ENCODE data around the gene CHRM5. TPM values are rescaled to one million over a fixed set of nuclear protein-coding genes. Genes with fewer than 3 reads are reported as not detected.
A peak's percentile ranks its signal among the peaks of the same experiment; 100 is the strongest.

CHRM5 gene
- total and polyA plus RNA-seq, 8 donors: not detected

GRCh38 chr15:34039790-34040113 is 71.5 kb downstream of the CHRM5 start:
- Histone ChIP-seq H3K27me3 (no peaks in the 10 kb centered on the region), H3K27ac (no peak overlapping the region), H3K36me3 (no peaks in the 10 kb centered on the region), H3K4me3 (peak overlapping the region in 2 of 4 donors; percentile 70 to 88), H3K9me3 (no peaks in the 10 kb centered on the region), H3K4me1 (peaks cover 3 to 5% (median 4%) of the 10 kb centered on the region in 3 donors)
- WGBS, 2 donors: 86 to 90% methylated on average over 1 of the region's 1 CpG
- no peak for TF ChIP-seq CTCF (IDR thresholded peaks at IDR 0.05)
- intact Hi-C loops (cut with DNase I): no loop called here
- no peak for FAIRE-seq
- ATAC-seq: no peak
- no peak for DNase-seq

GRCh38 chr15:34043391-34043790 is 75.1 kb downstream of the CHRM5 start:
- Histone ChIP-seq H3K36me3 (no peaks in the 10 kb centered on the region), H3K27me3 (no peaks in the 10 kb centered on the region), H3K27ac (no peak overlapping the region), H3K9me3 (no peaks in the 10 kb centered on the region), H3K4me3 (no peak overlapping the region), H3K4me1 (no peaks in the 10 kb centered on the region)
- TF ChIP-seq CTCF (IDR thresholded peaks at IDR 0.05): no peak
- ATAC-seq: no peak
- WGBS, 2 donors: 59 to 74% methylated on average over 1 of the region's 1 CpG
- no peak for DNase-seq
- FAIRE-seq: no peak
- intact Hi-C loops (cut with DNase I): no loop called here

GRCh38 chr15:34043813-34044212 is 75.5 kb downstream of the CHRM5 start:
- H3K36me3 ChIP-seq: no peaks in the 10 kb centered on the region
- ATAC-seq (no peak), FAIRE-seq (no peak), DNase-seq (no peak)
- no peak overlapping the region for H3K27ac ChIP-seq
- 69 to 74% methylated on average over 2 of the region's 2 CpGs for WGBS, 2 donors
- H3K27me3 ChIP-seq: no peaks in the 10 kb centered on the region
- no peak for TF ChIP-seq CTCF (IDR thresholded peaks at IDR 0.05)
- no peak overlapping the region for H3K4me3 ChIP-seq
- no peaks in the 10 kb centered on the region for H3K9me3 ChIP-seq
- intact Hi-C loops (cut with DNase I): no loop called here
- H3K4me1 ChIP-seq: no peaks in the 10 kb centered on the region

DNA sequence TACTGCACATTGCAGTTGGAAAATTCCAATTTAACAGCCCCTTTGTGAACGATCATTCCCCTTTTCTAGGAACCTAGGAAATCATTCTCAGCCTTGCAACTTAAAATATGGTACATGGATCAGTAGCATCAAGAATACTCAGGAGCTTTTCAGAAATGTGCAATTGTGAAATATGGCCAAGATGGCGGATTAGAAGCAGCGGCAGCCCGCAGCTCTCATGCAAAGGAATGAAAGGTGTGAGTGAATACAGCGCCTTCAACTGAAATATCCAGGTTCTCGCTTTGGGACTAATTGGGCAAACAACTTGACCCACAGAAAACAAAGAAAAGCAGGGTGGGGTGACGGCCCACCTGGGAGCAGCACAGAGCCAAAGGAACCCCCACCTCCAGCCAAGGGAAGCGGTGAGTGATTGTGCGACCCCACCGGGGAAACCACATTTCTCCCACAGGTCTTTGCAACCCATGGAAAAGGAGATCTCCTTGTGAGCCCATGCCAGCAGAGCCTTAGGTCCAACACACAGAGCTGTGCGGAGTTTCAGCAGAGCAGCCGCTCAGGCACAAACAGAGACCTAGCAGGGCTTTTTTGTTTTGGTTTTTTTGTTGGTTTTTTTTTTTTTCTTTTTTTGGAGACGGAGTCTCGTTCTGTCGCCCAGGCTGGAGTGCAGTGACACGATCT is 78.3 kb downstream of the CHRM5 start:
- FAIRE-seq (no peak), DNase-seq (no peak), ATAC-seq (no peak)
- intact Hi-C loops (cut with DNase I): no loop called here
- H3K4me1 ChIP-seq: no peaks in the 10 kb centered on the region
- H3K9me3 ChIP-seq: no peaks in the 10 kb centered on the region
- H3K4me3 ChIP-seq: no peak overlapping the region
- no peak overlapping the region for H3K27ac ChIP-seq
- H3K27me3 ChIP-seq: no peaks in the 10 kb centered on the region
- TF ChIP-seq CTCF (IDR thresholded peaks at IDR 0.05): no peak
- H3K36me3 ChIP-seq: no peaks in the 10 kb centered on the region
- WGBS, 2 donors: 84 to 93% methylated on average over 15 to 16 of the region's 16 CpGs

GRCh38 chr15:34047893-34048775 is 79.8 kb downstream of the CHRM5 start:
- H3K27me3 ChIP-seq: no peaks in the 10 kb centered on the region
- DNase-seq: no peak
- H3K4me3 ChIP-seq: no peak overlapping the region
- H3K9me3 ChIP-seq: no peaks in the 10 kb centered on the region
- no peaks in the 10 kb centered on the region for H3K36me3 ChIP-seq
- FAIRE-seq: no peak
- H3K4me1 ChIP-seq: no peaks in the 10 kb centered on the region
- no peak for TF ChIP-seq CTCF (IDR thresholded peaks at IDR 0.05)
- H3K27ac ChIP-seq: no peak overlapping the region
- intact Hi-C loops (cut with DNase I): no loop called here
- 68 to 85% methylated on average over 10 of the region's 10 CpGs for WGBS, 2 donors
- no peak for ATAC-seq

All from pancreas (tissue), 10 donors.